ENCODE data around the gene POLK.

Gene POLK

DNA sequence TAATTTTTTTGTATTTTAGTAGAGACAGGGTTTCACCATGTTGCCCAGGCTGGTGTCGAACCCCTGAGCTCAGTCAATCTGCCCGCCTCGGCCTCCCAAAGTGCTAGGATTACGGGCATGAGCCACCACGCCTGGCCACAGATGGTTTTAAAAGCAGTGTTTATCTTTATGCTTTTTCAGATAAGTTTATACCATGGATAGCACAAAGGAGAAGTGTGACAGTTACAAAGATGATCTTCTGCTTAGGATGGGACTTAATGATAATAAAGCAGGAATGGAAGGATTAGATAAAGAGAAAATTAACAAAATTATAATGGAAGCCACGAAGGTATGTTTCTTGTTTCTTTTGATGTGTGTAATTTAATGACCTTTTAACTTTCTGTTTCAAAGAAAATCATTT is 35.1 kb downstream of the POLK start:
- TF ChIP-seq, protein P1, sequence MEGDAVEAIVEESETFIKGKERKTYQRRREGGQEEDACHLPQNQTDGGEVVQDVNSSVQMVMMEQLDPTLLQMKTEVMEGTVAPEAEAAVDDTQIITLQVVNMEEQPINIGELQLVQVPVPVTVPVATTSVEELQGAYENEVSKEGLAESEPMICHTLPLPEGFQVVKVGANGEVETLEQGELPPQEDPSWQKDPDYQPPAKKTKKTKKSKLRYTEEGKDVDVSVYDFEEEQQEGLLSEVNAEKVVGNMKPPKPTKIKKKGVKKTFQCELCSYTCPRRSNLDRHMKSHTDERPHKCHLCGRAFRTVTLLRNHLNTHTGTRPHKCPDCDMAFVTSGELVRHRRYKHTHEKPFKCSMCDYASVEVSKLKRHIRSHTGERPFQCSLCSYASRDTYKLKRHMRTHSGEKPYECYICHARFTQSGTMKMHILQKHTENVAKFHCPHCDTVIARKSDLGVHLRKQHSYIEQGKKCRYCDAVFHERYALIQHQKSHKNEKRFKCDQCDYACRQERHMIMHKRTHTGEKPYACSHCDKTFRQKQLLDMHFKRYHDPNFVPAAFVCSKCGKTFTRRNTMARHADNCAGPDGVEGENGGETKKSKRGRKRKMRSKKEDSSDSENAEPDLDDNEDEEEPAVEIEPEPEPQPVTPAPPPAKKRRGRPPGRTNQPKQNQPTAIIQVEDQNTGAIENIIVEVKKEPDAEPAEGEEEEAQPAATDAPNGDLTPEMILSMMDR (IDR thresholded peaks at IDR 0.05; ENCODE audit: borderline replicate concordance, insufficient read depth, low read depth, low read length): no peak
- no peak overlapping the region for H3K4me3 ChIP-seq (ENCODE audit: low read depth, low read length)

DNA sequence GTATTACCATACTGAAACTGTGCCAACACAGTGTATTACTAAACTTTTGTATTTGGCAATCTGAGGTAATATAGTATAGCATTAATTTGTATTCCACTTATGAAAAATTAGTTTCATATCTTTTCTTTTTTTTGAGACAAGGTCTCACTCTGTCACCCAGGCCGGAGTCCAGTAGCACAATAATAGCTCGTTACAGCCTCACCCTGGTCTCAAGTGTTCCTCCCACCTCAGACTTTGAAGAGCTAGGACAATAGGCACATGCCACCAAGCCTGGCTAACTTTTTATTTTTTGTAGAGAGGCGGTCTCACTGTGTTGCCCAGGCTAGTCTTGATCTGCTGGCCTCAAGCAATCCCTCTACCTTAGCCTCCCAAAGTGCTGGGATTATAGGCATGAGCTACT is 36.1 kb downstream of the POLK start:
- H3K4me3 ChIP-seq (ENCODE audit: low read depth, low read length): no peak overlapping the region
- TF ChIP-seq, protein P1 (IDR thresholded peaks at IDR 0.05; ENCODE audit: borderline replicate concordance, insufficient read depth, low read depth, low read length): no peak

DNA sequence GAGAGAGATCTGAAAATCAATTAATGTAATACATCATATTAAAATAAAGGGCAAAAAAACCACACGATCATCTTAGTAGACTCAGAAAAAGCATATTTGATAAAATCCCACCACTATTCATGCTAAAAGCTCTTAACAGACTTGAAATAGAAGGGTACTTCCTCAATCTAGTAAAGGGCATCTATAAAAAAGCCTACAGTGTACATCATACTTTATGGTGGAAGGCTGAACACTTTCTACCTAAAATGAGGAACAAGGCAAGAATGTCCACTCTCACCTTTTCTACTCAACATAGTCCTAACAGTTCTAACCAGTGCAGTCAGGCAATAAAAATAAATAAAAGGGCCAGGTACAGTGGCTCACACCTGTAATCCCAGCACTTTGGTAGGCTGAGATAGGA is 38.9 kb downstream of the POLK start:
- H3K4me3 ChIP-seq (ENCODE audit: low read depth, low read length): no peak overlapping the region
- TF ChIP-seq, protein P1 (IDR thresholded peaks at IDR 0.05; ENCODE audit: borderline replicate concordance, insufficient read depth, low read depth, low read length): no peak

DNA sequence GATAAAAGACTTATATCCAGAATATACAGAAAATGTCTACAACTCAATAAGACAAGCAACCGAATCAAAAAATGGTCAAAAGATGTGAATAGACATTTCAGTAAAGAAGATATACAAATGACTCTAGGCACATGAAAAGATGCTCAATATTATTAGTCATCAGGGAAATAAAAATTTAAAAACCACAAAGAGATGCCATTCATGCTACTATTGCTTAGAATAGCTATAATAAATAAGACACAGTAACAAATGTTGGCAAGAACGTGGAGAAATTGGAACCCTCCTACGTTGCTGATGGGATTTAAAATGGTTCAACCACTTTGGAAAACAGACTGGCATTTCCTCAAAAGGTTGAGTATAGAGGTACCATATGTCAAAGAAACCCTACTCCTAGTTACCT is 39.8 kb downstream of the POLK start:
- TF ChIP-seq, protein P1 (IDR thresholded peaks at IDR 0.05; ENCODE audit: borderline replicate concordance, insufficient read depth, low read depth, low read length): no peak
- no peak overlapping the region for H3K4me3 ChIP-seq (ENCODE audit: low read depth, low read length)

DNA sequence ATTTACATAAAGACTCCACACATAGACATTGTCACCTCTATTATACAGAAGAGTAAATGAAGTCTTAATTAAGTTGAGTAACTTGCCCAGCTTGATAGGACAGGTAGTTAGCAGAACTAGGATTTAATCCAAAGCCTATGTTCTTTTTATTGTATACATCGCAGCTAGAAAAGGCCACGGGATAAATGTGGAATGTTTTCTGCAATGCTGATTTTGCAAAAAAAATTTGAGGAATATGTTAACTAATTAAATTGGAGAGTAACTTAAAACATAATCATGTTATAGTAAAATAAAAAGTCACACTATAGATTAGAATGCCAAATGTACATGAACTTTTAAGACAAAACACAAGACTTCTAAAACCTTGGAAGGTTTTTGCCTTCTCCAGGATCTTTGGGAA is 41.1 kb downstream of the POLK start:
- TF ChIP-seq, protein P1 (IDR thresholded peaks at IDR 0.05; ENCODE audit: borderline replicate concordance, insufficient read depth, low read depth, low read length): no peak
- no peak overlapping the region for H3K4me3 ChIP-seq (ENCODE audit: low read depth, low read length)

DNA sequence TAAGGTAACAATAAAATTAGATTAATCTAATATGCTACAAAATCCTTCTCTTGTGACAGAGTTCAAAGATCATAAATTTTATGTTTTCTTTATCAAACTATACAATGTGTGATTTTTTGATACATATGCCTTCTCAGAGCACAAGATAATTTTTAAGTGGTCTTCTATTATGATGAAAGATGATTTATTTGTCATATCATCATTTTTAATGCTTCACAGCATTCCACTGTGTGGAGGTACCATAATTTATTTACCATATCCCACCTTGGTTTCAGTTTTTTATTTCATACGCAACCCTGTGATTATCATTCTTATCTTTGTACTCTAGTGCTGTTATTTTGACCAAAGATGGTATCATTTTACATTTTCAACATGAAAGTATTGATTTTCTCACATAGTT is 41.7 kb downstream of the POLK start:
- TF ChIP-seq, protein P1 (IDR thresholded peaks at IDR 0.05; ENCODE audit: borderline replicate concordance, insufficient read depth, low read depth, low read length): no peak
- no peak overlapping the region for H3K4me3 ChIP-seq (ENCODE audit: low read depth, low read length)

DNA sequence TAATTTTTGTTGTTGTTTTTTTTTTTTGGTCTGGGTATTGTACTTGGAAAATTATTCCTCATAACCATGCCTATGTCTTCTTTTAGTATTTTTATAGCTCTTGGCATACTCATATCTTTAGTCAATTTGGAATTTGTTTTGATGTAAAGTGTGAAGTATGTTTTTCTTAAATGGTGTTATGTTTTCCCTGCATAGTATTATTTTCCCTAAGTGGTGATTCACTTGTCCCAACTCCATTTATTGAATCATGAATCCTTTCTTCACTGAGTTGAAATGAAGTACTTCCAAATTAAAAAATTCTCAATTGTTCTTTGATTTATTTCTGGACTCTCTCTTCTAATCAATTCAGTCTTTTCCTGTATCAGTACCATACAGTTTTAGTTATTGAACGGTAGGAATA is 46.5 kb downstream of the POLK start:
- TF ChIP-seq, protein P1 (IDR thresholded peaks at IDR 0.05; ENCODE audit: borderline replicate concordance, insufficient read depth, low read depth, low read length): no peak
- H3K4me3 ChIP-seq (ENCODE audit: low read depth, low read length): no peak overlapping the region

Data from GM12875 (cell line).